Islet of Langerhans (tissue), 1 donor: ENCODE measurements around the gene DLG2.

Experiments used
- FAIRE-seq: peaks from one replicate; lab custom pipeline; 2011; peaks lifted over from hg19 to GRCh38; lab: Jason Lieb, UNC

Gene DLG2

GRCh38 chr11:84249344-84250135 is 1377.6 kb downstream of the DLG2 start:
- no peak for FAIRE-seq

- no peak for FAIRE-seq
Measured at GRCh38 chr11:84247926-84248325, 1379.2 kb downstream of the DLG2 start.

- no peak for FAIRE-seq
Measured at GRCh38 chr11:84247129-84247528, 1380.0 kb downstream of the DLG2 start.

- no peak for FAIRE-seq
Measured at GRCh38 chr11:84243629-84244263, 1383.4 kb downstream of the DLG2 start.

GRCh38 chr11:84241343-84242131 is 1385.6 kb downstream of the DLG2 start:
- FAIRE-seq, result no peak

- no peak for FAIRE-seq
Measured at GRCh38 chr11:84240847-84241246, 1386.3 kb downstream of the DLG2 start.

GRCh38 chr11:84236436-84236835 is 1390.7 kb downstream of the DLG2 start:
- no peak for FAIRE-seq

- no peak for FAIRE-seq
Measured at GRCh38 chr11:84234462-84235202, 1392.5 kb downstream of the DLG2 start.

- no peak for FAIRE-seq
Measured at GRCh38 chr11:84234011-84234410, 1393.1 kb downstream of the DLG2 start.

GRCh38 chr11:84232511-84232910 is 1394.6 kb downstream of the DLG2 start:
- no peak for FAIRE-seq

- no peak for FAIRE-seq
Measured at GRCh38 chr11:84230402-84230801, 1396.7 kb downstream of the DLG2 start.

- no peak for FAIRE-seq
Measured at GRCh38 chr11:84227970-84228665, 1399.0 kb downstream of the DLG2 start.

- no peak for FAIRE-seq
Measured at GRCh38 chr11:84224042-84224441, 1403.1 kb downstream of the DLG2 start.

- FAIRE-seq, result no peak
Measured at GRCh38 chr11:84218318-84218717, 1408.8 kb downstream of the DLG2 start.

GRCh38 chr11:84215672-84216071 is 1411.5 kb downstream of the DLG2 start:
- no peak for FAIRE-seq

- FAIRE-seq, result no peak
Measured at GRCh38 chr11:84214557-84214956, 1412.6 kb downstream of the DLG2 start.

GRCh38 chr11:84212468-84213390 is 1414.4 kb downstream of the DLG2 start:
- FAIRE-seq, result no peak

- no peak for FAIRE-seq
Measured at GRCh38 chr11:84211896-84212295, 1415.2 kb downstream of the DLG2 start.

- no peak for FAIRE-seq
Measured at GRCh38 chr11:84194696-84195095, 1432.4 kb downstream of the DLG2 start.

GRCh38 chr11:84193706-84194105 is 1433.4 kb downstream of the DLG2 start:
- no peak for FAIRE-seq

GRCh38 chr11:84188521-84188920 is 1438.6 kb downstream of the DLG2 start:
- FAIRE-seq, result no peak
